Activated CD4-positive, alpha-beta T cell treated with anti-CD3 and anti-CD28 coated beads for 1 hour (primary cell): ENCODE data around the gene AIF1L.
"Not testable (repeated sequence)": the region's sequence is repeated elsewhere in the genome, so short reads cannot be mapped to it uniquely, and the experiment has no call there.

Experiments used
- DNase-seq: peaks from one replicate; pipeline ENCODE4 v3.0.0-alpha.2; 2020

Gene AIF1L

DNA sequence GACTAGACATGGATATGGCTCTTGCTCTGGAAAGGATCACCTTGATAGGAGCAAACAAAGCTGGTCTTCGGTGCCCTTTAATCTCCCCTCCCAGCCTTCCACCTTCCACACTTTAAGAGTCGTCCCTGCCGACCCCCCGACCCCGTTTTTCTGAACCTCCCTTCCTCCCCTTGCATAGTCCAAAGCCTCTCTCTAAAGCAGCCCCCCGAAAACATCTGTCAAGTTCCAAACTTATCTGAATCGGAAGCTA is 28.6 kb downstream of the AIF1L start:
- DNase-seq, result no peak

DNA sequence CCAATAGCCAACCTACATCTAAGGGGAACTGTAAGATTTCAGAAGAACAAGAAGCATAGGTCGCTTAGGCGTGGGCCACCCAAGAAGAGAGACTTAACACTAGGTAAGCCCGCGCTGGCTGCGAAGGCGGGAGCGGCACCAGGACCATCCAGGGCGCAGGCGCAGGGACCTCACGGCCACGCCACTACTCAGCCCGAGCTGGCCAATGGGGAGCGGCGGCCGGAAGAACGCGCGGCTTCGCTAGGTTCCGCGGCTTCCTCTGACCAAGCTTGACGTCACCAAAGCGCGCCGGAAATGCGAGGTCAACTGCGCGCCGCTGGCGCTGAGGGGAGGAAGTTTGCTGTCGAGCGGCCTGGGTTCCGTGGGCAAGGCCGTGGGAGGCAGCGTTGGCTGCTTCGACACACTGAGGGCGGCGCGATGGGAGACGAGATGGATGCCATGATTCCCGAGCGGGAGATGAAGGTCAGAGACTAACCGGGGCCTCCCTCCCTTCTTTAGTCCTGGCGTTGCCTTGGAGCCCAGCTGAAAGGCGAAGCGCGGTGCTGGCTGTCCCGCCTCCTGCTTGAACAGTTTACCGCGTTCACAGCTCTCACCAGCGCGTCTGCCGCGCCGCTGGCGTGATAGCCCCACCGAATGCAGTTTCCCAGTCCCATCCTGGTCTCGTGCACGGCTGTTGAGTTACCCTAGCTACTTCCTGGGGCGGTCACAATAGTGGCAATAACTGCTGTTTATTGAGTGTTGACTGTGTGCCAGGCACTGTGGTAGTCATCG is 29.1 kb downstream of the AIF1L start, which contains the start of gene NUP214:
NUP214 (plus strand) TSS at position 299 of the 771 bp plus-strand sequence; CDS start at position 418, 119 bp downstream.
- peak; percentile 100 for DNase-seq

DNA sequence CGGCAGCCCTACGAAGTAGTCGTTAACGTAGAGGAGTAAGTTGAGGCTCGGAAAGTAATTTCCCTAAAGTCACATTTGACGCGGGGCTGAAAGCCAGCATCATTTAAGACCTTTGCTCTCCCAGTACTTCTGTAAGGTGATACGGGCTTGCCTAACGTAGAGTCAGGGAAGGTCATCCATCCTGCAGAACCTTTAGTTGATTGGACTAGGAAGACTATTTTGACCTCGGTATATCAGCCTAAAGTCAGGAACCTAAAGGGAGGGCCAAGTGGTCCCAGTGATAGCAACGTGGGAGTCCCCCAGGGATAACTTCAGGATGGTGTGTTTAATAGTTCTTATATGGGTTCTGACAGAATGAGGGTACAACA is 29.7 kb downstream of the AIF1L start:
- DNase-seq, result no peak

DNA sequence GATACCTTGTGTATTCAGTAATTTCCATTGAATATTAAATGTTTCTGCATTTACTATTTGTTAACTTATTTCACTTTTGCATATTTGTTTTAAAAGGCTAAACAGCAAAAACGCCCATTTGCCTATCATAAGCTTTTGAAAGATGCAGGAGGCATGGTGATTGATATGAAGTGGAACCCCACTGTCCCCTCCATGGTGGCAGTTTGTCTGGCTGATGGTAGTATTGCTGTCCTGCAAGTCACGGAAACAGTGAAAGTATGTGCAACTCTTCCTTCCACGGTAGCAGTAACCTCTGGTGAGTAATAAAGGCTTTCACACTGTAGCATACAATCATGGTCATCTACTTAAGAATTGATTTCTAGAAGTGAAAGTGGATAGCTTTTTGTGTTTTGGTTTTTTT is 32.9 kb downstream of the AIF1L start:
- no peak for DNase-seq

DNA sequence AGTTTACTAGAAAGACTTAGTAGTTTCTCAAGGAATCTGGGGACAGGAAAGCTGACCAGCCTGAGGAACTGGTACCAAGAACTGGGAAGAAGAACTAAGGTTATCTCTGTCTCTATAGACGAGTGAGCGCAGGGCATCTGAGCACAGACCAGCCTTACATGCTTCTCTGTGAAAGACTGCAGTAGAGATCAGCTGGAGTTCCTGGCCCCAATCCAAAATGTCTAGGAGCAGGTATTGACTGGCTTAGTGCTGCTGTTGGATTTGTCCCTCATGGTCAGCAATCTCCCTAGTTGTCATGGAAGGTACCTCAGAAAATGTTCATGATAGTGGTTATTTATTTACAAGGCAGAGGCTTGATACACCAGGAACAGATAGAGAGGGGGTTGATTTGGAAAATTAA is 42.3 kb downstream of the AIF1L start:
- DNase-seq, result no peak

DNA sequence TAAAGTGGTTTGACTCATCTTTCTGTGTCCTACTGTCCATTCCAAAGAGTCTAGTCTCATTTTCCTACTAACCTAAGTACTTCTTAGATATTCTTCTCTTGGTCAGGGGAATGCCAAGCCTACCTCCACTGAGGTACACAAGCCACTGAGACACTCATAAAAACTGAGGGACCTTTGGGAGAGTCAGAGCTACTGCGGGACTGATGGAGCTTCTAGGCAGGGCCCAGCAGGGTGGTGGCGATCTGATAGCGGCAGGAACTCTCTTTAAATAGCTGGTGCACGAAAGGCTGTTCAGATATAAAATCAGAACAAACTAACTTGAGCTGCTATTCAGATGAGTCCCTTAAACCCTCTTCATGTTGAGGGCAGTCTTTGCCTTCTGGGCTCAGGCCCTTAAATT is 43.8 kb downstream of the AIF1L start:
- no peak for DNase-seq

DNA sequence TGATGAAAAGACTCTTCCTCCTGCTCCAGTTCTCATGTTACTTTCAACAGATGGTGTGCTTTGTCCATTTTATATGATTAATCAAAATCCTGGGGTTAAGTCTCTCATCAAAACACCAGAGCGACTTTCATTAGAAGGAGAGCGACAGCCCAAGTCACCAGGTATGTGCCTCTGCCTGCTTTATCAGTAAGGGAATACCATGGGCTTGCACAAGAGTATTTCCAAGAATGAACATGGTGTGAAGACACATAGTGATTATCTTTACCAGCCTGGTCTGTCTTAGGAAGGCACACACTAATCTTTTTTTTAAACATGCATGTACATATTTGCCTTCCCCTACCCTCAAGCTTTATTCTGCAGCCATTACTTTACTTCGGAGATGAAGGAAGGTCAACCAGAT is 44.2 kb downstream of the AIF1L start:
- no peak for DNase-seq

DNA sequence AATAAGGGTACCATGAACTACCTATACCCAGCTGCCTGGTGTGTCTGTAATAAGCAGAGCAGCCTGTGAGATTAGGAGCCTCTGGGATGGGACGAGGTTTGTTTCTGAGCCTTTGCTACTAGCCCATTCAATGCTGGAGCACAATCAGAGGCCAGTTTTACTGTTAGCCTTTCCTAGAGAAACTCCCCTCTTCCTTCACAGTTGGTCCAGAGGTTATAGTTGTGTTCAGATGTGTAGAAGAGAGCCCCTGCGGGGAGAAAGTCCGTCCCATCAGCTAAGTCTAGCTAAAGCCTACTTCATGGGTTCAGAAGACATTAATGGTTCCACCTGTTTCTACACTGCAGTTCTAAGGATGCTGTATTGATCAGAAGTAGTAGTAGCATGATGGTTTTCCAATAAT is 45.8 kb downstream of the AIF1L start:
- DNase-seq, result no peak

DNA sequence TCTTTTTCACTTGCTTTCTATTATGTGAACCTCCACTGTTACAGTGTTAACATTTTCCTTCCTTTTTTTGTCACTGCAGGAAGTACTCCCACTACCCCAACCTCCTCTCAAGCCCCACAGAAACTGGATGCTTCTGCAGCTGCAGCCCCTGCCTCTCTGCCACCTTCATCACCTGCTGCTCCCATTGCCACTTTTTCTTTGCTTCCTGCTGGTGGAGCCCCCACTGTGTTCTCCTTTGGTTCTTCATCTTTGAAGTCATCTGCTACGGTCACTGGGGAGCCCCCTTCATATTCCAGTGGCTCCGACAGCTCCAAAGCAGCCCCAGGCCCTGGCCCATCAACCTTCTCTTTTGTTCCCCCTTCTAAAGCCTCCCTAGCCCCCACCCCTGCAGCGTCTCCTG is 47.9 kb downstream of the AIF1L start:
- DNase-seq, result no peak

DNA sequence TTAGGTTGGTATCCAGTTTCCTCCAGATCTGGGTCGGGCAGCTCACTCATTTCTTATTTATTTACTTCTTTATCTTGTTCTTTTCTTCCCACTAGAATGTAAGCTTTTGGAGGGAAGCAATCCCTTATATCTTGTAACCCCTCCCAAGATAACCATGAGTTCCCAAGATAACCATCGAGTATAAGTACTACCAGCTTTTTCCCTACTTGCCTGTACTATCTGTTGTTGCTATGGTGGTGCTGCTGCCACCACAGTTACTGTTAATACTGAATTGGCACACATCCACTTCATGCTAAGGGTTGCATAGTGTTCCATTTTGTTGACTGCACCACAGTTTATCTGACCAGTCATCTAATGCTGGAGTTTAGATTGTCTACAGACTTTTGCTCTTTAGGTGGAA is 48.9 kb downstream of the AIF1L start:
- DNase-seq, result no peak

DNA sequence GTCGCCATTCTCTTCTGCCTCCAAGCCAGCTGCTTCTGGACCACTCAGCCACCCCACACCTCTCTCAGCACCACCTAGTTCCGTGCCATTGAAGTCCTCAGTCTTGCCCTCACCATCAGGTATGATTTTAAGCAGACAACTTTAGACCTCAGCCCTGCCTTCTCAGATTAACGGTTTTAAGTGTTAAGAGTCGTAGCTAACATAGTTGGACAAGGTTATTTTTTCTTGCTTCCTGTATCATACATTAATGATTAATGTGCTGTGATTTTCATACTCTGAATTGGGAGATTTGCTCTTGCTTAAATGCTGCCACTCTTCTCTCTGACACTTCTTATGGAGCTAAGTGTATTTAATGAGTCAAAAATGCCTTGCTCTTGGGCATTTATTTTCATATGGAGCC is 49.9 kb downstream of the AIF1L start:
- no peak for DNase-seq

DNA sequence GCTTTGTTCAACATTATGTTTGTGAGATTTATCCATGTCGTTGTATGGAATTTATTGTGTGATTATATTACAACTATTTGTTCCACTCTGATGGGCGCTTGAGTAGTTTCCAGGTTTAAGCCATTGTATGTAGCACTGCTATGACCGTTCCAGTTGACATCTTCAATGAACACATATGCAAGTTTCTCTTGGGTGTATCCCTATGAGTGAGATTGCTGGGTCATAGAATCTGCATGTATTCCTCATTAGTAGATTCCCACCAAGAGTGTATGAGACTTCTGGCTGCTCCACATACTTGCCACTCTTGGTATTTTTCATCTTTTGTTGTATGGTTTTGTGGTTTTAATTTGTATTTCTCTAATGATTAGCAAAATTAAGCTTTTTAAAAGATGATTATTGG is 51.9 kb downstream of the AIF1L start:
- no peak for DNase-seq

DNA sequence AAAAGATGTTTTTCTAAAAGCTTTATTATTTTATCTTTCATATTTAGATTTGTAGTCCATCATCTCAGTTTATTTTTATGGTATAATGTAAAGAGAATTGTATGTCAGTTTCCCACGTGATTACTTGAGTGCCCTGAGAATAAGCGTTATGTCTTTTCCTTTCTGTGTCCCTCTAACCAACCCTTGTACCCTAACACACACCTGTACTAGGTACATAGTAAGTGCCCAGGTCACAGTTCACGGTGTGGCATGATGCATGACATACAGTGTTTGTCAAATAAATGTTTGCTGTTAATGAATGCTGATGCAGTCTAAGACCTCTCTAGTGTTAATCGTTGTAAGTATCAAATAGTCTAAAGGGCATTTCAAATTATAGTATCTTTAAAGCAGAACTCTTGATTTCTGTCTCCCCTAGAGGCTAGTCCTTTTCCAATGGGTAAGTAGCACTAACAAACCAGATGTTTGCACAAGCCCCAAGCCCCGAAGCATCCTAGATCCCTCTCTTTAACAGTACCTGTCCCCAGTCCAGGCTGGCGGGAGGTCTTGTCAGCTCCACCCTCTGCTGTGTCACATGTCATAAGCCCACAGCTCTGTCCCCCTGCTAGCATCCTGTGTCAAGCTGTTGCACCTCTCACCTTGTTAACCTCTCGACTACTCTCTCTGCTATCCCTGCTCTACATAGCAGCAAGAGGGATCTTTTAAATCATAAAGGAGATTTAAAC is 52.8 kb downstream of the AIF1L start:
- DNase-seq, result no peak

DNA sequence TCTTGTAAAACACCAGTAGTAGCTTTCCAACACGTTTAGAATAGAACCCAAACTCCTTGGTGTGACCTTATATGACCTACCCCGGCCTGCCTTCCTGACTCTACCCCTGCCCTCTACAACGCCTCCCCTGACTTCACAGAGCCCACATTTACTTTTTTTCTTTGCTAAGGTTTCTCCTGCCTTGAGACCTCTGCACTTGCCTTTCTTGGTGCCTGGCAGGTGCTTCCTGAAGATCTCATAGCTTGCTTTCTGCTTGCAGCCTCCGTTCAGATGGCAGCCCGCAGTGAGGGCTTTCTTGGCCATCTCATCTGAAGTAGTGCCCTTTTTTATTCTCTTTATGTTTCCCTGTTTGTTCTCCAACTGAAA is 53.3 kb downstream of the AIF1L start:
- DNase-seq, result no peak

DNA sequence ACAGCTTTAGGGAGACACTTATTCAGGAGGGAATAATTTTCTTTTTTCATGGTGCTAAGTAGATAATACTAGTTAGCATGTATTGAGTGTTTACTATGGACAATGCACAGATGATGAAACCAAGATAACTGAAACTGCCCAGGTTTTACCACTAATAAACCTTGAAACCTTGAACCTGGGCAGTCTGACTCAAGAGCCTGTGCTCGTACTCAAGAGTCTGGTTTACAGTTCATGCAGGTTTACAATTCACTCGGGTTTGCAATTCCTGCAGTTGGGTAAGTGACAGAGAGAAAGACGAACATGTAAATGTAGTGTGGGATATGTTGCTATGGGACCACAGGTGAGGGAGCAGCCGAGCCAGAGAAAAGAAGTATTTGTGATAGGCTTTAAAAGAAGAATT is 57.3 kb downstream of the AIF1L start:
- no peak for DNase-seq

DNA sequence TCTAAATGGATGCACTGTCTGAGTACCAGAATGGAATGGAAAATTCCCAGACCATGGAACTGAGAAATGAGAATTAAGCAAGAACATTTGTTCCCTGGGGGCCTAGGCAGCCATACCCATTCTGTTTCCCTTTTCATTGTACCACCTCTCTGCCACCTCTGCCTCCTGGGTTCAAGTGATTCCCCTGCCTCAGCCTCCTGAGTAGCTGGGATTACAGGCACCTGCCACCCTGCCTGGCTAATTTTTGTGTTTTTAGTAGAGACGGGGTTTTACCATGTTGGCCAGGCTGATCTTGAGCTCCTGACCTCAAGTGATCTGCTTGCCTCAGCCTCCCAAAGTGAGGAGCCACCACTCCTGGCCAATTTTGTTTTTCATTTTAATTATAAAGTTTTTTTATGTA is 62.3 kb downstream of the AIF1L start:
- not testable (repeated sequence) for DNase-seq

DNA sequence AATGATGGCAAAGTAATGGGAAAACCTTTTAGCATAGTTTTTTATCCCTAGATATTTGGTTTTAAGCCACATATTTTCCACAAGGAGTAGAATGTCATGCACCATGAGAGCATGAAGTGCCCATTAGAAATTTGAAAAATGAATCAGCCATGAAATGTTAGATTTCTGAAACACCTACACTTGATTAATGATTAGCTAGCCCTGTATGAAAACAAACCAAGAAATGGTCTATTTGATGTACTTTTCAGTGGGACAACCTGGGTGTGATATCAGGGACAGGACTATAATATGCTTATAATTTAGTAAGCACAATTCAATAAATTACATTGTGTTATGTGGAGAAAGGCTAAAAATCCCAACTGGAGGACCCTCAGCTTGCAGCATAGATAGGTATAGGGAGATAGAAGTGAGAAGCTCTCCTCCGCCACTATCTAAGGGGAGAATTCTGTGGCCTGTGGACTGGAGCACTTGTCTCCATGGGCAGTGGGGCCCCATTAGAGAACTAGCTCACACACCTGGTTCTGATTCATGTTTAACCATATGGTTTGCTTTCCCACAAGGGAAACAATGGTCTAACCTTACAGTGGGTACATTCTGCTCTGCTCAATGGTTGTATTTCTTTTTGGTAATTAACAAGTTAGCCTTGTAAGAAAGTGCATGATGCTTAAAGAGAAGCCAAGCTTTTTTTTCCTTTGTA is 64.2 kb downstream of the AIF1L start:
- DNase-seq, result no peak

DNA sequence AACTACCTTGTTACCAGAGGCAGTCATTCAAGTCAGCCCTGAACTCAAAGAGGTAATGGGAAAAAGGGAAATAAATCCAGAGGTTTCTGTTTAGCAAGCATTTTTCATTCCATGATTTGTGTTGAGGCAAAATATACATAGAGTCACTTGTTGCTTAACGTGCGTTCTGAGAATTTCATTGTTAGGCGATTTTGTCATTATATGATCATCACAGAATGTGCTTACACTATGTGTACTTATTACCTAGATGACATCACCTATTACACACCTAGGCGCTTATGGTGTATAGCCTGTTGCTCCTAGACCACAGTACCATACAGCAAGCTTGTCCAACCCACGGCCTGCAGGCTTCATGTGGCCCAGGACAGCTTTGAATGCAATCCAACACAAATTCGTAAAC is 65.3 kb downstream of the AIF1L start:
- no peak for DNase-seq

DNA sequence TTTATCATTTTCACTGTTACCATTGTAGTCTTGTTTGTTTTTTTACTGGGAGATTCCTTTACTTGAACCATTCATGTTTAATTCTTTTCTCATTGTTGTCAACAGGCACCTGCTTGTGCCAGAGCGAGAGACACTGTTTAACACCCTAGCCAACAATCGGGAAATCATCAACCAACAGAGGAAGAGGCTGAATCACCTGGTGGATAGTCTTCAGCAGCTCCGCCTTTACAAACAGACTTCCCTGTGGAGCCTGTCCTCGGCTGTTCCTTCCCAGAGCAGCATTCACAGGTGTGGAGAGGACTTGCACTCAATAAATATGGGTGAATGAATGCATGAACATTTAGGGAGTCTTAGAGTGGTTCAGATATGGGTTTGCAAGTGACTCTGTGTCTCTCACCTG is 66.6 kb downstream of the AIF1L start:
- no peak for DNase-seq

DNA sequence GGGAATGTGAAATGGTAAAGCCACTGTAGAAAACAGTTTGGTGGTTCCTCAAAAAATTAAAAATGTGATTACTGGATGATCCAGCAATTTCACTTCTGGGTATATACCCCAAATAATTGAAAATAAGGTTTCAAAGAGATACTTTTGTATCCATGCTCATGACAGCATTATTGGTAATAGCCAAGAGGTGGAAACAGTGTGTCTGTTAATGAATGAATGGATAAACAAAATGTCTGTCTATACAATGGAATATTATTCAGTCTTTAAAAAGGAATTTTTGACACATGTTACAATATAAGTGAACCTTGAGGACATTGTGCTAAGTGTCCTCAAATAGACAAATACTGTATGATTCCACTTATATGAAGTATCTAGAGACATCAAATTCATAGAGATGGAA is 69.2 kb downstream of the AIF1L start:
- DNase-seq, result no peak

DNA sequence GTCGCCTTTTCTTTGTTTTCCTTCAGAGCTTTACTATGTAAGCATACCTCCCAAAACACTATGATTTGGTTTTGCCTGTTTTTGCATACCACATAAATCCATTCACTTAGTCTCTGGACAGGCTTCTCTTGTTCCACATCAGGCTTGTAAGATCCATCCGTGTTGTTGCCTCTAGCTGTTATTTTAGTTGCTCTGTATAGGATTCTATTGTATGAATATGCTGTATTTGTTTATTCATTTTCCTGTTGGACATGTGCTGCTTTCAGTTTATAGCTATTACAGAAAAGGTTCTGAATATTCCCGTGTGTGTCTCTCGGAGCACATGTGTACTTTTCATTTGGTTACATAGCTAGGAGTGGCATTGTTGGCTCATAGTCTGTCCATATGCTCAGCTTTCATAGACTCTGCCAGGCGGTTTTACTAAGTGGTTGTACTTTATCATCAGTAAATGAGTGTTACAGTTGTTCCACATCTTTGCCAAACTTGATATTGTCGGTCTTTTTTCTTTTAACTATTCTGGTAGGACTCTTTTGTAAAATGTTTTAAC is 70.9 kb downstream of the AIF1L start:
- no peak for DNase-seq

DNA sequence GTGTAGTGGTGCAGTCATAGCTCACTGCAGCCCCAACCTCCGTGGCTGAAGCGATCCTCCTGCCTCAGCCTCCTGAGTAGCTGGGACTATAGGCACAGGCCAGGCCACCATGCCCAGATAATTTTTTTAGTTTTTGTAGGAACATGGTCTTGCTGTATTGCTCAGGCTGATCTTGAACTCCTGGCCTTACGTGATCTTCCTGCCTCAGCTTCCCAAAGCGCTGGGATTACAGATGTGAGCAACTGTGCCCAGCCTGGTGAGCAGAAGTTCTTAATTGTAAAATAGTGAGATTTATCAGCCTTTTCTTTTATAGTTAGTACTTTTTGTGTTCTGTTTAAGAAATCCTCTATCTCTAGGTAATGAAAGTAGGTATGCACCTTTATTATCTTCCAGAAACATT is 71.6 kb downstream of the AIF1L start:
- no peak for DNase-seq

DNA sequence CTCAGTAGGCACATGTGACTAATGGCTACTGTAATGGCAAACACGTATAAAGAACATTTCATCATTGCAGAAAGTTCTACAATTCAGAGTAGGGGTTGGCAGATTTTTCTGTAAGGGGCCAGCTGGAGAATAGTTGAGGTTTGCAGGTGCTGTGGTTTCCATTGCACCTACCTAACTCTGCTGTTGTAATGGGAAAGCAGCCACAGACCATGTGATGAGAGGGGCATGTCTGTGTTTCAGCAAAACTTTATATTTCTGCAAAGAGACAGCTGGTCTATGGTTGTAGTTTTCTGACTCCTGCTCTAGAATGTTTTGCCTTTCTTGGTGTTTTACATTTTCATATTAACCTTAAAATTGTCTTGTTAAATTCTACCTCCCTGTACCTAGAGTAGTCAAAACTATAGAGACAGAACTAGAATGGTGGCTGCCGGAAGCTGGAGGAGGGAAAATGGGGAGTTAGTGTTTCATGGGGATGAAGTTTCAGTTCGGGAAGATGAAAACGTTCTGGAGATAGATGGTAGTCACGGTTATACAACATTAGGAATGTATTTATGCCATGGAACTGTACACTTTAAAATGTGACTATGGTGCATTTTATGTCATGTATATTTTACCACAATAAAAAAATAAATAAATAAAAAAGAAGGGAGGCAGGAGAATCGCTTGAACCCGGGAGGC is 73.4 kb downstream of the AIF1L start:
- DNase-seq, result no peak
